GM12878 (cell line): Measurements from ENCODE around the gene RASAL2. TPM values are rescaled to one million over a fixed set of nuclear protein-coding genes. Genes with fewer than 3 reads are reported as not detected.

Source experiments
- ATAC-seq: fragments of 200-7000 bp; cut with Tn5 transposase; 3 replicates; pipeline ENCODE4 v1.9.1; 2020; ENCODE audit warnings: mild to moderate bottlenecking, moderate library complexity
- BruUV-seq: library from RNA; stranded (reverse); fragments of 400-500 nt; replicated peaks from 2 replicates; lab custom pipeline; 2021; lab: Mats Ljungman, UMichigan
- CTCF ChIA-PET: fragments of 300-600 bp; sonication (Branson Sonifier 250); formaldehyde crosslinking; extraction: SDS; loops from one replicate; lab custom pipeline; 2021; ENCODE audit warnings: inconsistent platforms; lab: Yijun Ruan, JAX
- POLR2A ChIA-PET: fragments of 350-600 bp; formaldehyde crosslinking; extraction: SDS; loops from one replicate; lab custom pipeline; 2021; ENCODE audit warnings: inconsistent platforms; lab: Charles Lee
- RAD21 ChIA-PET: fragments of 300-600 bp; sonication (Branson Sonifier 250); formaldehyde crosslinking; loops from one replicate; lab custom pipeline; 2023; ENCODE audit warnings: antibody characterized with exemption; ENCODE audit not compliant: unreplicated experiment; lab: Charles Lee
- SMC1A ChIA-PET: fragments of 300-600 bp; sonication (Branson Sonifier 250); formaldehyde crosslinking; loops from one replicate; lab custom pipeline; 2023; ENCODE audit not compliant: unreplicated experiment, uncharacterized antibody; lab: Charles Lee
- DNase-seq: peaks from one replicate; pipeline ENCODE4 v3.0.0-alpha.2; 2011; ENCODE audit warnings: low read depth, low spot score
- FAIRE-seq: peaks from 3 replicates; lab custom pipeline; 2011; peaks lifted over from hg19 to GRCh38; lab: Jason Lieb, UNC
- H2AFZ ChIP-seq: 2 replicates; pipeline ENCODE4 v1.6.0; 2011; ENCODE audit warnings: low read depth, low read length, control low read depth; ENCODE audit not compliant: control insufficient read depth
- H3K27ac ChIP-seq: 2 replicates; pipeline ENCODE4 v1.5.1; 2011; ENCODE audit warnings: control low read depth; ENCODE audit not compliant: control insufficient read depth, insufficient read depth
- H3K27me3 ChIP-seq, 2 experiments: replicated peaks in 1 of 2; 2 replicates each; pipeline versions ENCODE4 v1.6.0 to v1.6.1; 2011; ENCODE audit warnings: low read length in 1 of 2; ENCODE audit not compliant: control insufficient read depth in 2 of 2, insufficient read depth in 2 of 2
- H3K36me3 ChIP-seq, 2 experiments: 2 replicates each; pipeline ENCODE4 v1.5.1; 2011; ENCODE audit warnings: low read length in 1 of 2; ENCODE audit not compliant: control insufficient read depth in 2 of 2, insufficient read depth in 2 of 2
- H3K4me1 ChIP-seq: 2 replicates; pipeline ENCODE4 v1.6.1; 2011; ENCODE audit warnings: mild to moderate bottlenecking, low read length, moderate library complexity, mixed read lengths; ENCODE audit not compliant: control insufficient read depth, insufficient read depth
- H3K4me2 ChIP-seq: 2 replicates; pipeline ENCODE4 v1.6.0; 2011; ENCODE audit warnings: control low read depth; ENCODE audit not compliant: control insufficient read depth, insufficient read depth
- H3K4me3 ChIP-seq: fragments of 200-600 bp; sonication (generic); 2 replicates; pipeline ENCODE4 v1.5.1; 2016
- H3K79me2 ChIP-seq: 2 replicates; pipeline ENCODE4 v1.6.0; 2011; ENCODE audit warnings: low read length; ENCODE audit not compliant: control insufficient read depth, insufficient read depth
- H3K9ac ChIP-seq: 2 replicates; pipeline ENCODE4 v1.8.0; 2011; ENCODE audit warnings: low read length, control low read depth, mixed read lengths; ENCODE audit not compliant: control insufficient read depth, insufficient read depth
- H3K9me3 ChIP-seq: replicated peaks from 3 replicates; pipeline ENCODE4 v1.5.1; 2011; ENCODE audit warnings: mild to moderate bottlenecking, low read length; ENCODE audit not compliant: control insufficient read depth, insufficient read depth
- H4K20me1 ChIP-seq: 2 replicates; pipeline ENCODE4 v1.6.0; 2011; ENCODE audit not compliant: control insufficient read depth, insufficient read depth
- CBX5 ChIP-seq: sonication (generic); IDR thresholded peaks from 2 replicates; pipeline ENCODE4 v1.6.1; 2016; ENCODE audit warnings: low read depth, moderate library complexity, mild to moderate bottlenecking, inconsistent platforms
- EP300 ChIP-seq, 2 experiments: fragments of 150-350 bp in 1 of 2; IDR thresholded peaks; 2 replicates each; pipeline ENCODE4 v1.6.1; 2011 to 2012; ENCODE audit warnings: low read depth in 2 of 2, low read length in 2 of 2, borderline replicate concordance in 1 of 2, improper control_type of control experiment in 1 of 2, inconsistent platforms in 1 of 2; ENCODE audit not compliant: control insufficient read depth in 1 of 2
- ESRRA ChIP-seq: IDR thresholded peaks from 2 replicates; pipeline ENCODE4 v1.6.1; 2012; ENCODE audit warnings: mild to moderate bottlenecking, low read length, improper control_type of control experiment
- HDGF ChIP-seq: fragments of 450-650 bp; IDR thresholded peaks from 2 replicates; pipeline ENCODE4 v1.6.1; 2016; ENCODE audit warnings: antibody characterized with exemption
- MEF2A ChIP-seq: IDR thresholded peaks from 2 replicates; pipeline ENCODE4 v1.6.1; 2011; ENCODE audit warnings: low read depth, mild to moderate bottlenecking, low read length, moderate library complexity; ENCODE audit not compliant: insufficient read depth
- MYB ChIP-seq: fragments of 150-350 bp; IDR thresholded peaks from 2 replicates; pipeline ENCODE4 v1.6.1; 2014; ENCODE audit warnings: mild to moderate bottlenecking, low read depth, low read length, borderline replicate concordance
- PML ChIP-seq: IDR thresholded peaks from 2 replicates; pipeline ENCODE4 v1.6.1; 2012; ENCODE audit warnings: low read length, inconsistent platforms
- POLR2AphosphoS2 ChIP-seq: IDR thresholded peaks from 2 replicates; pipeline ENCODE4 v1.6.1; 2011; ENCODE audit warnings: low read depth, mild to moderate bottlenecking, low read length, improper control_type of control experiment, moderate library complexity
- RFX5 ChIP-seq: IDR thresholded peaks from 2 replicates; pipeline ENCODE4 v1.6.1; 2011; ENCODE audit warnings: low read depth, low read length, improper control_type of control experiment
- SPI1 ChIP-seq: IDR thresholded peaks from 2 replicates; pipeline ENCODE4 v1.6.1; 2011; ENCODE audit warnings: low read depth, mild to moderate bottlenecking, low read length, moderate library complexity, borderline replicate concordance; ENCODE audit not compliant: insufficient read depth
- TAF1 ChIP-seq: IDR thresholded peaks from 2 replicates; pipeline ENCODE4 v1.6.1; 2011; ENCODE audit warnings: mild to moderate bottlenecking, low read depth, low read length, borderline replicate concordance
- TCF3 ChIP-seq: IDR thresholded peaks from 2 replicates; pipeline ENCODE4 v1.6.1; 2012; ENCODE audit warnings: low read depth, mild to moderate bottlenecking, low read length, borderline replicate concordance; ENCODE audit not compliant: insufficient read depth
- ZSCAN29 ChIP-seq: fragments of 450-650 bp; IDR thresholded peaks from 2 replicates; pipeline ENCODE4 v1.6.1; 2017; ENCODE audit warnings: mild to moderate bottlenecking, moderate library complexity
- WGBS: methylation state at CpG from one replicate; pipeline ENCODE4 v1.1.6; 2016; ENCODE audit warnings: low lambda C conversion rate; ENCODE audit not compliant: insufficient replicate concordance, insufficient coverage; ENCODE audit errors: missing lambda C conversion rate; 5-methylcytosine and 5-hydroxymethylcytosine counted together
- in situ Hi-C: fragments of 300-500 bp; cut with MboI; formaldehyde crosslinking; loops from 9 replicates; pipeline ENCODE4 v1.14.3; 2018; ENCODE audit warnings: mixed read lengths
- intact Hi-C: fragments of 100-400 bp; cut with micrococcal nuclease; formaldehyde crosslinking; loops from one replicate; pipeline ENCODE4 v1.14.2; 2022; ENCODE audit not compliant: unreplicated experiment
- polyA plus RNA-seq, 11 experiments: library from polyadenylated mRNA; depleted of rRNA in 4 of 11; unstranded in 6 of 11; stranded (reverse) in 5 of 11; fragments of >200 nt; fragmentation: Nextera tagmentation in 4 of 11; fragmentation: Illumina TruSeq in 1 of 11; extraction: Ambion mirVana in 4 of 11; extraction: Trizol in 1 of 11; gene quantifications; 1 replicate in 1 of 11; 2 replicates in 10 of 11; pipeline versions ENCODE4 v1.2.1 to v1.2.3, GENCODE V29; 2011 to 2016; ENCODE audit warnings: inconsistent platforms in 2 of 11, missing spikeins in 2 of 11, low read depth in 1 of 11
- total RNA-seq, 4 experiments: library from RNA; depleted of rRNA in 3 of 4; stranded (reverse); fragments of >200 nt in 3 of 4; fragmentation: Illumina TruSeq in 1 of 4; extraction: Trizol in 1 of 4; gene quantifications; 2 replicates each; pipeline versions ENCODE4 v1.2.1 to v1.2.3, GENCODE V29; 2013 to 2021
- TF ChIP-seq, protein P1 (sequence below): fragments of 450-650 bp; IDR thresholded peaks from 2 replicates; pipeline ENCODE4 v1.6.1; 2017; ENCODE audit warnings: low read depth, mild to moderate bottlenecking, moderate library complexity
- TF ChIP-seq, protein P2 (sequence below): IDR thresholded peaks from 2 replicates; pipeline ENCODE4 v1.6.1; 2011; ENCODE audit warnings: borderline replicate concordance, low read depth, mild to moderate bottlenecking, moderate library complexity, mixed read lengths, low read length; ENCODE audit not compliant: insufficient read depth; ENCODE audit errors: extremely low read length

The RASAL2 gene
- total and polyA plus RNA-seq, 10 of the 15 experiments (the other 5 are each of a cell fraction or from before 2014, with no cell fraction given) = 0.02 to 6.9 (median 0.17) TPM; not detected in 1

DNA sequence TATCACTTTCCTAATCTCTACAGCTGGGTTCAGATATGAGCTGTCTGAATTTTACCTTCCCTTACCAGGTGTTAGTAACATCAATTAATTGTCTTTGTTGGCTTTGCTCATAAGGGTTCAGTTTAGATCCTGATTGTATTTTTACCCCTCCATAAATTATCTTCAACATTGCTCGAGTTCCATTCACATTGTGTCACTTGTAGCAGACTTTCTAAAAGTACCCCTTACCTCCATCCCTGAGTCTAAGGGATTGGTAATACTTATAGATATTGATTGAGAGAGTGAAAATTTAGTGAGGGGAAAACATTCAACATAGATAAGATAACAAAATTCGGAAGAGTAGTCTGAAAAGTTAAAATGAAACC is 7.3 kb downstream of the RASAL2 start:
- Histone ChIP-seq H3K79me2 (no peaks in the 10 kb centered on the region), H3K4me1 (no peaks in the 10 kb centered on the region), H3K4me2 (no peak overlapping the region), H3K27ac (no peak overlapping the region), H3K9ac (no peak overlapping the region)
- ChIA-PET SMC1A (interaction anchor here (0.9 to 1.5 kb wide), 4 partner anchors 16 to 21 kb away, joined by 3 to 4 read pairs (median 4); no protein-coding TSS in a partner anchor), CTCF (interaction anchor here (1.0 to 1.2 kb wide), 4 partner anchors 53 to 153 kb away, joined by 3 to 4 read pairs (median 3); no protein-coding TSS in a partner anchor)
- 0% methylated on average over 2 of the region's 2 CpGs for WGBS
- no peak; the same call in none of the 3 replicates for ATAC-seq
- BruUV-seq = no TSS peak
- intact Hi-C loops = no loop called here
- no peak for TF ChIP-seq MEF2A
- no peak for TF ChIP-seq MYB
- TF ChIP-seq, all 136 proteins: peak for 0
- no peak overlapping the region for H3K4me3 ChIP-seq
- H4K20me1 ChIP-seq = no peaks in the 10 kb centered on the region
- DNase-seq (no peak), FAIRE-seq (no peak)
- in situ Hi-C loops = no loop called here
- no peaks in the 10 kb centered on the region for H3K9me3 ChIP-seq
- no peak overlapping the region for H2AFZ ChIP-seq
- no peaks in the 10 kb centered on the region for H3K36me3 ChIP-seq
- H3K27me3 ChIP-seq = no peaks in the 10 kb centered on the region; a peak in 1 of 4 replicates
- ChIA-PET POLR2A (interaction anchor here (0.6 kb wide), 1 partner anchor 33 kb away, joined by 4 read pairs; no protein-coding TSS in a partner anchor), RAD21 (no interaction called here)

DNA sequence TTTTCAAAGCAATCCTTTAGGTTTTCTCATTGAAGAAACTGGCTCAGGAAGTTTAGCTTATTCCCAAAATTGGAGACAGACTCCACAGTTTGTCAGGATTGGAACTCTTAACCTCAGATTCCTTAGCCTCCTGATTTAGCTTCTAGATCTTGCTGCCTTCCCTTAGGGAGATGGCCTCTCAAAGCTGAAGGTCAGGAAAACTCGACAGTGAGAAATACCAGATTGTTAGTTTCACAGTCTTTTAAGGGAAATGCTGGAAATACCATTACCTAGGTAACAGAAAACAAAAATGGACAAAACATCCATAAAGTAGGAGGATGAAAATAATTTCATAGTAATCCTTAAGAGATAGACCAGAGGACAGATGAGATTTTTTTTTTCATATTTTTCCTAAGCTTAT is 7.8 kb downstream of the RASAL2 start:
- ChIA-PET CTCF (interaction anchor here (1.0 to 1.2 kb wide), 3 partner anchors 64 to 154 kb away, joined by 3 read pairs; no protein-coding TSS in a partner anchor), POLR2A (no interaction called here), RAD21 (no interaction called here), SMC1A (interaction anchor here (0.8 to 1.5 kb wide), 6 partner anchors 16 to 34 kb away, joined by 3 to 4 read pairs (median 3); no protein-coding TSS in a partner anchor)
- intact Hi-C loops (no loop called here), in situ Hi-C loops (no loop called here)
- no peak for FAIRE-seq
- Histone ChIP-seq H3K4me1 (no peaks in the 10 kb centered on the region), H3K9ac (no peak overlapping the region), H3K4me2 (no peak overlapping the region), H3K27me3 (no peaks in the 10 kb centered on the region; a peak in 1 of 4 replicates), H3K9me3 (no peaks in the 10 kb centered on the region), H4K20me1 (no peaks in the 10 kb centered on the region), H3K79me2 (no peaks in the 10 kb centered on the region), H3K27ac (no peak overlapping the region), H2AFZ (no peak overlapping the region), H3K36me3 (no peaks in the 10 kb centered on the region), H3K4me3 (no peak overlapping the region)
- WGBS = 0% methylated on average over 1 of the region's 1 CpG
- no peak for ATAC-seq
- no TSS peak for BruUV-seq
- DNase-seq = no peak
- TF ChIP-seq PML (no peak), RFX5 (no peak), SPI1 (no peak), CBX5 (no peak), HDGF (no peak), POLR2AphosphoS2 (no peak), ESRRA (no peak), EP300 (IDR thresholded peaks at IDR 0.05; ENCODE audit: borderline replicate concordance in 1 of 2, control insufficient read depth in 1 of 2, low read depth in 2 of 2, low read length in 2 of 2) (no peak), ZSCAN29 (no peak), TAF1 (no peak), TCF3 (no peak)
- TF ChIP-seq, protein P1, sequence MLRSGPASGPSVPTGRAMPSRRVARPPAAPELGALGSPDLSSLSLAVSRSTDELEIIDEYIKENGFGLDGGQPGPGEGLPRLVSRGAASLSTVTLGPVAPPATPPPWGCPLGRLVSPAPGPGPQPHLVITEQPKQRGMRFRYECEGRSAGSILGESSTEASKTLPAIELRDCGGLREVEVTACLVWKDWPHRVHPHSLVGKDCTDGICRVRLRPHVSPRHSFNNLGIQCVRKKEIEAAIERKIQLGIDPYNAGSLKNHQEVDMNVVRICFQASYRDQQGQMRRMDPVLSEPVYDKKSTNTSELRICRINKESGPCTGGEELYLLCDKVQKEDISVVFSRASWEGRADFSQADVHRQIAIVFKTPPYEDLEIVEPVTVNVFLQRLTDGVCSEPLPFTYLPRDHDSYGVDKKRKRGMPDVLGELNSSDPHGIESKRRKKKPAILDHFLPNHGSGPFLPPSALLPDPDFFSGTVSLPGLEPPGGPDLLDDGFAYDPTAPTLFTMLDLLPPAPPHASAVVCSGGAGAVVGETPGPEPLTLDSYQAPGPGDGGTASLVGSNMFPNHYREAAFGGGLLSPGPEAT = no peak
- TF ChIP-seq, protein P2, sequence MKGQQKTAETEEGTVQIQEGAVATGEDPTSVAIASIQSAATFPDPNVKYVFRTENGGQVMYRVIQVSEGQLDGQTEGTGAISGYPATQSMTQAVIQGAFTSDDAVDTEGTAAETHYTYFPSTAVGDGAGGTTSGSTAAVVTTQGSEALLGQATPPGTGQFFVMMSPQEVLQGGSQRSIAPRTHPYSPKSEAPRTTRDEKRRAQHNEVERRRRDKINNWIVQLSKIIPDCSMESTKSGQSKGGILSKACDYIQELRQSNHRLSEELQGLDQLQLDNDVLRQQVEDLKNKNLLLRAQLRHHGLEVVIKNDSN = no peak
